H1 (cell line): ENCODE results near the gene GSG1L. TPM values are rescaled to one million over a fixed set of nuclear protein-coding genes. Genes with fewer than 3 reads are reported as not detected.

ENCODE experiments used
- CTCF ChIA-PET: fragments of 300-600 bp; sonication (Branson Sonifier 250); formaldehyde crosslinking; loops from one replicate; lab custom pipeline; 2021; ENCODE audit not compliant: partially characterized antibody; lab: Charles Lee
- POLR2A ChIA-PET: fragments of 300-600 bp; sonication (Branson Sonifier 250); formaldehyde crosslinking; loops from one replicate; lab custom pipeline; 2021; ENCODE audit warnings: inconsistent platforms; ENCODE audit not compliant: partially characterized antibody; lab: Charles Lee
- DNase-seq, 2 experiments: peaks; one replicate each; pipeline versions ENCODE4 v3.0.0 to v3.0.0-alpha.2; 2010 to 2022; ENCODE audit warnings: low spot score in 2 of 2, low read depth in 1 of 2, mixed read lengths in 1 of 2
- FAIRE-seq: peaks from 2 replicates; lab custom pipeline; 2011; peaks lifted over from hg19 to GRCh38; lab: Jason Lieb, UNC
- H2AFZ ChIP-seq: 2 replicates; pipeline ENCODE4 v1.8.1; 2012; ENCODE audit warnings: low read length, inconsistent platforms
- H2AK5ac ChIP-seq: 2 replicates; pipeline ENCODE4 v1.6.1; 2013; ENCODE audit warnings: low read depth, low read length
- H2BK120ac ChIP-seq: replicated peaks from 2 replicates; pipeline ENCODE3; 2013; ENCODE audit warnings: low read depth, low read length, inconsistent platforms
- H2BK12ac ChIP-seq: 2 replicates; pipeline ENCODE4 v1.6.1; 2013; ENCODE audit warnings: low read depth, low read length
- H2BK15ac ChIP-seq: 2 replicates; pipeline ENCODE4 v1.6.1; 2013; ENCODE audit warnings: low read length
- H2BK20ac ChIP-seq: 2 replicates; pipeline ENCODE4 v1.6.1; 2013; ENCODE audit warnings: low read length
- H2BK5ac ChIP-seq: 2 replicates; pipeline ENCODE4 v1.6.1; 2013; ENCODE audit warnings: low read depth, low read length
- H3K14ac ChIP-seq: 2 replicates; pipeline ENCODE4 v1.6.1; 2013; ENCODE audit warnings: inconsistent platforms; ENCODE audit not compliant: insufficient read length
- H3K18ac ChIP-seq: 2 replicates; pipeline ENCODE4 v1.6.1; 2013; ENCODE audit warnings: low read length; ENCODE audit errors: extremely low read depth
- H3K23ac ChIP-seq: 2 replicates; pipeline ENCODE4 v1.6.1; 2013; ENCODE audit warnings: inconsistent platforms; ENCODE audit not compliant: insufficient read length
- H3K23me2 ChIP-seq: 2 replicates; pipeline ENCODE4 v1.6.1; 2013; ENCODE audit warnings: low read depth, low read length
- H3K27ac ChIP-seq: 2 replicates; pipeline ENCODE4 v1.6.1; 2011; ENCODE audit warnings: low read depth, low read length, inconsistent platforms
- H3K27me3 ChIP-seq, 4 experiments: replicated peaks in 1 of 4; 1 replicate in 1 of 4; 2 replicates in 3 of 4; pipeline versions ENCODE4 v1.6.1 to v1.8.1; 2011 to 2013; ENCODE audit warnings: low read length in 3 of 4, mild to moderate bottlenecking in 3 of 4, inconsistent platforms in 2 of 4, mixed read lengths in 2 of 4, moderate library complexity in 1 of 4; ENCODE audit not compliant: control insufficient read depth in 3 of 4, insufficient read depth in 3 of 4; ENCODE audit errors: extremely low read depth in 1 of 4
- H3K36me3 ChIP-seq, 4 experiments: 2 replicates each; pipeline versions ENCODE4 v1.6.1 to v1.8.1; 2011 to 2013; ENCODE audit warnings: mild to moderate bottlenecking in 4 of 4, low read length in 3 of 4, moderate library complexity in 2 of 4, control low read depth in 1 of 4, inconsistent platforms in 1 of 4; ENCODE audit not compliant: insufficient read depth in 4 of 4, control insufficient read depth in 2 of 4
- H3K4ac ChIP-seq: replicated peaks from 2 replicates; pipeline ENCODE3; 2013; ENCODE audit warnings: low read length, low read depth, mixed read lengths, inconsistent platforms; ENCODE audit not compliant: insufficient read length
- H3K4me1 ChIP-seq, 4 experiments: replicated peaks in 1 of 4; 1 replicate in 1 of 4; 2 replicates in 3 of 4; pipeline versions ENCODE4 v1.6.1 to v1.8.1; 2011 to 2013; ENCODE audit warnings: low read length in 3 of 4, inconsistent platforms in 2 of 4, mixed read lengths in 1 of 4; ENCODE audit not compliant: insufficient read depth in 4 of 4, control insufficient read depth in 3 of 4
- H3K4me2 ChIP-seq, 2 experiments: 2 replicates each; pipeline versions ENCODE4 v1.6.1 to v1.8.1; 2011 to 2013; ENCODE audit warnings: low read depth in 2 of 2, low read length in 2 of 2, control low read depth in 1 of 2, inconsistent platforms in 1 of 2, mild to moderate bottlenecking in 1 of 2; ENCODE audit not compliant: insufficient read depth in 1 of 2
- H3K4me3 ChIP-seq, 4 experiments: fragments of 200-600, 300-600 bp in 1 of 4; sonication (generic), shearing (Covaris generic), sonication (Bioruptor Twin) in 1 of 4; 2 replicates each; pipeline versions ENCODE4 v1.5.1 to v1.8.1; 2011 to 2016; ENCODE audit warnings: low read length in 4 of 4, low read depth in 3 of 4, control low read depth in 2 of 4, inconsistent platforms in 2 of 4, mild to moderate bottlenecking in 2 of 4, mixed read lengths in 1 of 4, moderate library complexity in 1 of 4; ENCODE audit not compliant: insufficient read depth in 2 of 4; ENCODE audit errors: extremely low read depth in 1 of 4
- H3K56ac ChIP-seq: replicated peaks from 2 replicates; pipeline ENCODE3; 2013; ENCODE audit warnings: low read depth, mild to moderate bottlenecking, mixed read lengths, low read length, inconsistent platforms; ENCODE audit not compliant: insufficient read length
- H3K79me1 ChIP-seq: 2 replicates; pipeline ENCODE4 v1.6.1; 2013; ENCODE audit warnings: low read depth, low read length, control low read depth
- H3K79me2 ChIP-seq, 2 experiments: 2 replicates each; pipeline versions ENCODE4 v1.6.1 to v1.8.1; 2012 to 2013; ENCODE audit warnings: low read length in 2 of 2, mild to moderate bottlenecking in 2 of 2, inconsistent platforms in 1 of 2; ENCODE audit not compliant: insufficient read depth in 2 of 2, control insufficient read depth in 1 of 2
- H3K9ac ChIP-seq, 4 experiments: replicated peaks in 1 of 4; 1 replicate in 1 of 4; 2 replicates in 3 of 4; pipeline versions ENCODE4 v1.6.1 to v1.8.1; 2011 to 2013; ENCODE audit warnings: low read depth in 3 of 4, low read length in 3 of 4, control low read depth in 2 of 4, mild to moderate bottlenecking in 2 of 4, moderate library complexity in 2 of 4, inconsistent platforms in 1 of 4; ENCODE audit errors: extremely low read depth in 1 of 4
- H3K9me3 ChIP-seq, 2 experiments: 2 replicates each; pipeline versions ENCODE4 v1.6.1 to v1.8.1; 2012 to 2013; ENCODE audit warnings: mild to moderate bottlenecking in 2 of 2, moderate library complexity in 2 of 2, control low read depth in 1 of 2, inconsistent platforms in 1 of 2, low read depth in 1 of 2, low read length in 1 of 2, mixed read lengths in 1 of 2; ENCODE audit not compliant: insufficient read depth in 2 of 2
- H4K20me1 ChIP-seq, 2 experiments: replicated peaks in 1 of 2; 2 replicates each; pipeline versions ENCODE3 to v1.8.1; 2011 to 2013; ENCODE audit warnings: inconsistent platforms in 2 of 2, low read length in 2 of 2, mild to moderate bottlenecking in 1 of 2; ENCODE audit not compliant: insufficient read depth in 2 of 2, control insufficient read depth in 1 of 2
- H4K5ac ChIP-seq: 2 replicates; pipeline ENCODE4 v1.6.1; 2013; ENCODE audit warnings: low read length, low read depth, mixed read lengths, inconsistent platforms; ENCODE audit not compliant: insufficient read length
- H4K8ac ChIP-seq: 2 replicates; pipeline ENCODE4 v1.8.0; 2013; ENCODE audit warnings: mild to moderate bottlenecking, moderate library complexity, low read length, inconsistent platforms; ENCODE audit not compliant: insufficient read depth; ENCODE audit errors: extremely low read depth
- H4K91ac ChIP-seq: replicated peaks from 2 replicates; pipeline ENCODE3; 2013; ENCODE audit warnings: low read length, mixed read lengths, inconsistent platforms; ENCODE audit not compliant: insufficient read length
- ATF2 ChIP-seq: IDR thresholded peaks from 2 replicates; pipeline ENCODE4 v1.6.1; 2012; ENCODE audit warnings: low read length, inconsistent platforms
- CBX5 ChIP-seq: fragments of 300-800, 300-1000 bp; sonication (generic); IDR thresholded peaks from 2 replicates; pipeline ENCODE4 v1.7.1; 2016; ENCODE audit warnings: antibody characterized with exemption, low read length, low read depth
- CEBPB ChIP-seq: IDR thresholded peaks from 2 replicates; pipeline ENCODE4 v1.6.1; 2012; ENCODE audit warnings: low read depth, low read length
- GTF2F1 ChIP-seq: IDR thresholded peaks from 2 replicates; pipeline ENCODE4 v1.6.1; 2012; ENCODE audit warnings: low read depth, low read length, improper control_type of control experiment, borderline replicate concordance
- KDM4A ChIP-seq: IDR thresholded peaks from one replicate; pipeline ENCODE4 v1.7.1; 2012; ENCODE audit warnings: low read depth, mild to moderate bottlenecking, moderate library complexity, low read length, inconsistent platforms; ENCODE audit not compliant: severe bottlenecking
- RXRA ChIP-seq: IDR thresholded peaks from 2 replicates; pipeline ENCODE4 v1.6.1; 2011; ENCODE audit warnings: low read depth, mild to moderate bottlenecking, low read length, moderate library complexity; ENCODE audit not compliant: insufficient read depth
- SP4 ChIP-seq: IDR thresholded peaks from 2 replicates; pipeline ENCODE4 v1.6.1; 2012; ENCODE audit warnings: low read length, inconsistent platforms
- SUZ12 ChIP-seq: fragments of 200-600 bp; sonication (generic); IDR thresholded peaks from 2 replicates; pipeline ENCODE4 v1.6.1; 2012; ENCODE audit warnings: mild to moderate bottlenecking, inconsistent platforms, low read length, moderate library complexity, mixed read lengths
- TAF1 ChIP-seq: IDR thresholded peaks from 2 replicates; pipeline ENCODE4 v1.6.1; 2011; ENCODE audit warnings: mild to moderate bottlenecking, low read depth, low read length
- TEAD4 ChIP-seq: IDR thresholded peaks from 2 replicates; pipeline ENCODE4 v1.6.1; 2012; ENCODE audit warnings: low read depth, low read length, inconsistent platforms, mixed read lengths
- USF2 ChIP-seq: IDR thresholded peaks from 2 replicates; pipeline ENCODE4 v1.6.1; 2011; ENCODE audit warnings: low read length, improper control_type of control experiment
- WGBS, 2 experiments: shearing (Covaris generic) in 1 of 2; methylation state at CpG; one replicate each; pipeline versions ENCODE4 v1.1.6 to v1.1.7; 2013 to 2015; ENCODE audit warnings: low lambda C conversion rate in 2 of 2, mixed read lengths in 2 of 2, inconsistent platforms in 1 of 2, low coverage in 1 of 2, missing lambda C conversion rate in 1 of 2; ENCODE audit not compliant: insufficient replicate concordance in 2 of 2, insufficient coverage in 1 of 2, insufficient read length in 1 of 2; ENCODE audit errors: extremely low coverage in 1 of 2, missing lambda C conversion rate in 1 of 2; 5-methylcytosine and 5-hydroxymethylcytosine counted together
- polyA plus RNA-seq, 7 experiments: library from polyadenylated mRNA; depleted of rRNA in 3 of 7; stranded (reverse) in 5 of 7; unstranded in 2 of 7; fragments of >200 nt in 5 of 7; fragments of 200-250 nt in 2 of 7; gene quantifications; 1 replicate in 5 of 7; 2 replicates in 1 of 7; 4 replicates in 1 of 7; pipeline versions ENCODE4 v1.2.1 to v1.2.3, GENCODE V29; 2011 to 2013; ENCODE audit warnings: missing spikeins in 2 of 7, mixed read lengths in 2 of 7
- total RNA-seq: library from RNA; stranded (reverse); fragmentation: NEBNext Ultra II Directional; extraction: Animal tissue kit (Norgen Biotek cat#: 25700); gene quantifications from 2 replicates; pipeline ENCODE4 v1.2.1, GENCODE V29; 2021

Gene GSG1L
- total and polyA plus RNA-seq, 2 of the 8 experiments (the other 6 are each of a cell fraction or from before 2014, with no cell fraction given), result 0.71 to 1.1 TPM

- H3K79me1 ChIP-seq, result no peaks in the 10 kb centered on the region
- no peaks in the 10 kb centered on the region for H4K20me1 ChIP-seq
- H3K36me3 ChIP-seq, result peaks cover 0 to 7% (median 0%) of the 10 kb centered on the region in 4 experiments; a peak in 3 of 8 replicates
- H3K4me3 ChIP-seq, result no peak overlapping the region
- no peak overlapping the region for H3K14ac ChIP-seq
- H3K56ac ChIP-seq, result no peak overlapping the region
- no peak overlapping the region for H4K5ac ChIP-seq
- H3K9ac ChIP-seq, result no peak overlapping the region
- H2AFZ ChIP-seq, result no peak overlapping the region
- no peak overlapping the region for H4K91ac ChIP-seq
- no peak overlapping the region for H3K23ac ChIP-seq
- H3K27me3 ChIP-seq, result no peaks in the 10 kb centered on the region
- 0 out of 2 replicates have a peak overlapping the region, but pooled peaks have one; percentile 19 for H2BK5ac ChIP-seq
- H3K4me1 ChIP-seq, result no peaks in the 10 kb centered on the region
- H4K8ac ChIP-seq, result no peak overlapping the region; the same call in 1 of the 2 replicates
- no peaks in the 10 kb centered on the region for H3K23me2 ChIP-seq
- H3K4ac ChIP-seq, result no peak overlapping the region
- WGBS, 2 experiments, result 95% methylated on average over 7 of the region's 7 CpGs; no CpG with 5 or more reads in 1 of the 2 experiments
- no peak overlapping the region for H2BK12ac ChIP-seq
- H3K9me3 ChIP-seq, result peaks cover 4 to 8% of the 10 kb centered on the region in 2 experiments; a peak in 3 of 4 replicates
- TF ChIP-seq USF2 (no peak), RXRA (no peak), CBX5 (no peak), SP4 (no peak), GTF2F1 (no peak), ATF2 (no peak), SUZ12 (no peak), TAF1 (no peak), TEAD4 (no peak), CEBPB (no peak), KDM4A (no peak)
- TF ChIP-seq, all 59 proteins: peak for 0
- Histone ChIP-seq H3K18ac (no peak overlapping the region), H2BK120ac (no peak overlapping the region), H3K4me2 (no peak overlapping the region), H2BK15ac (no peak overlapping the region), H3K27ac (no peak overlapping the region), H2AK5ac (no peak overlapping the region), H3K79me2 (no peaks in the 10 kb centered on the region), H2BK20ac (no peak overlapping the region)
- no peak for FAIRE-seq
- POLR2A ChIA-PET, result no interaction called here
- DNase-seq, result no peak
- CTCF ChIA-PET, result interaction anchor here (1.5 to 2.6 kb wide), 3 partner anchors 13 to 76 kb away, joined by 3 to 14 read pairs (median 5); no protein-coding TSS in a partner anchor
Measured at GRCh38 chr16:27767081-27767480, 296.4 kb downstream of the GSG1L start.
